ENCODE measurements around the gene INPP4B. TPM values are rescaled to one million over a fixed set of nuclear protein-coding genes. Genes with fewer than 3 reads are reported as not detected.
"Not testable (repeated sequence)": the region's sequence is repeated elsewhere in the genome, so short reads cannot be mapped to it uniquely, and the experiment has no call there.

The INPP4B gene
- total RNA-seq, 1 experiment from 2014 or later: not detected

GRCh38 chr4:142085513-142086292 is 760.4 kb downstream of the INPP4B start:
- Histone ChIP-seq H3K4me3 (ENCODE audit: low read length) (no peak overlapping the region), H4K20me1 (ENCODE audit: insufficient read depth, low read depth, low read length) (no peaks in the 10 kb centered on the region), H3K36me3 (ENCODE audit: insufficient read depth, low read length) (no peaks in the 10 kb centered on the region), H3K9me2 (replicated peaks; ENCODE audit: insufficient read depth, low read length) (no peaks in the 10 kb centered on the region), H3K9ac (ENCODE audit: low read length) (no peak overlapping the region), H3K27ac (ENCODE audit: low read length) (no peak overlapping the region), H3K4me1 (ENCODE audit: low read length) (no peaks in the 10 kb centered on the region), H3K27me3 (ENCODE audit: low read length) (no peaks in the 10 kb centered on the region), H3K4me2 (ENCODE audit: low read depth, low read length, poor library complexity, severe bottlenecking) (no peak overlapping the region), H3K79me2 (ENCODE audit: low read length) (no peaks in the 10 kb centered on the region), H3K9me3 (ENCODE audit: low read length) (0 out of 2 replicates have a peak, but pooled peaks cover 5% of the 10 kb centered on the region), H2AFZ (ENCODE audit: low read length) (no peak overlapping the region)
- no peak for DNase-seq

GRCh38 chr4:142083264-142083663 is 762.8 kb downstream of the INPP4B start:
- Histone ChIP-seq H3K9ac (ENCODE audit: low read length) (no peak overlapping the region), H3K27me3 (ENCODE audit: low read length) (no peaks in the 10 kb centered on the region), H4K20me1 (ENCODE audit: insufficient read depth, low read depth, low read length) (no peaks in the 10 kb centered on the region), H3K9me3 (ENCODE audit: low read length) (no peaks in the 10 kb centered on the region), H3K4me1 (ENCODE audit: low read length) (no peaks in the 10 kb centered on the region), H3K4me2 (ENCODE audit: low read depth, low read length, poor library complexity, severe bottlenecking) (no peak overlapping the region), H3K9me2 (replicated peaks; ENCODE audit: insufficient read depth, low read length) (no peaks in the 10 kb centered on the region), H2AFZ (ENCODE audit: low read length) (no peak overlapping the region), H3K27ac (ENCODE audit: low read length) (no peak overlapping the region), H3K79me2 (ENCODE audit: low read length) (no peaks in the 10 kb centered on the region), H3K4me3 (ENCODE audit: low read length) (no peak overlapping the region), H3K36me3 (ENCODE audit: insufficient read depth, low read length) (no peaks in the 10 kb centered on the region)
- no peak for DNase-seq

GRCh38 chr4:142081025-142081424 is 765.1 kb downstream of the INPP4B start:
- no peaks in the 10 kb centered on the region for H3K36me3 ChIP-seq (ENCODE audit: insufficient read depth, low read length)
- no peak overlapping the region for H3K4me2 ChIP-seq (ENCODE audit: low read depth, low read length, poor library complexity, severe bottlenecking)
- H3K27me3 ChIP-seq (ENCODE audit: low read length): no peaks in the 10 kb centered on the region
- H3K9me2 ChIP-seq (replicated peaks; ENCODE audit: insufficient read depth, low read length): no peaks in the 10 kb centered on the region
- no peak overlapping the region for H2AFZ ChIP-seq (ENCODE audit: low read length)
- H3K9ac ChIP-seq (ENCODE audit: low read length): no peak overlapping the region
- no peak overlapping the region for H3K4me3 ChIP-seq (ENCODE audit: low read length)
- no peak overlapping the region for H3K27ac ChIP-seq (ENCODE audit: low read length)
- H3K79me2 ChIP-seq (ENCODE audit: low read length): no peaks in the 10 kb centered on the region
- H3K9me3 ChIP-seq (ENCODE audit: low read length): no peaks in the 10 kb centered on the region
- DNase-seq: no peak
- no peaks in the 10 kb centered on the region for H3K4me1 ChIP-seq (ENCODE audit: low read length)
- H4K20me1 ChIP-seq (ENCODE audit: insufficient read depth, low read depth, low read length): no peaks in the 10 kb centered on the region

GRCh38 chr4:142079959-142080358 is 766.1 kb downstream of the INPP4B start:
- H3K4me1 ChIP-seq (ENCODE audit: low read length): no peaks in the 10 kb centered on the region
- no peak overlapping the region for H3K4me3 ChIP-seq (ENCODE audit: low read length)

GRCh38 chr4:142077048-142077447 is 769.1 kb downstream of the INPP4B start:
- Histone ChIP-seq H3K4me1 (ENCODE audit: low read length) (no peaks in the 10 kb centered on the region), H3K9me3 (ENCODE audit: low read length) (no peaks in the 10 kb centered on the region), H3K9me2 (replicated peaks; ENCODE audit: insufficient read depth, low read length) (0 out of 2 replicates have a peak, but pooled peaks cover 4% of the 10 kb centered on the region), H3K9ac (ENCODE audit: low read length) (no peak overlapping the region), H3K4me3 (ENCODE audit: low read length) (no peak overlapping the region), H3K27me3 (ENCODE audit: low read length) (no peaks in the 10 kb centered on the region), H3K36me3 (ENCODE audit: insufficient read depth, low read length) (no peaks in the 10 kb centered on the region), H3K79me2 (ENCODE audit: low read length) (no peaks in the 10 kb centered on the region), H4K20me1 (ENCODE audit: insufficient read depth, low read depth, low read length) (no peaks in the 10 kb centered on the region), H3K27ac (ENCODE audit: low read length) (no peak overlapping the region), H2AFZ (ENCODE audit: low read length) (no peak overlapping the region), H3K4me2 (ENCODE audit: low read depth, low read length, poor library complexity, severe bottlenecking) (no peak overlapping the region)
- DNase-seq: no peak

More at GRCh38 chr4:142079959-142080358, 766.1 kb downstream of the INPP4B start:
- DNase-seq: no peak
- Histone ChIP-seq H4K20me1 (ENCODE audit: insufficient read depth, low read depth, low read length) (no peaks in the 10 kb centered on the region), H3K4me2 (ENCODE audit: low read depth, low read length, poor library complexity, severe bottlenecking) (no peak overlapping the region), H3K27ac (ENCODE audit: low read length) (no peak overlapping the region), H2AFZ (ENCODE audit: low read length) (no peak overlapping the region), H3K79me2 (ENCODE audit: low read length) (no peaks in the 10 kb centered on the region), H3K9ac (ENCODE audit: low read length) (no peak overlapping the region), H3K9me2 (replicated peaks; ENCODE audit: insufficient read depth, low read length) (0 out of 2 replicates have a peak, but pooled peaks cover 4% of the 10 kb centered on the region), H3K36me3 (ENCODE audit: insufficient read depth, low read length) (no peaks in the 10 kb centered on the region), H3K27me3 (ENCODE audit: low read length) (no peaks in the 10 kb centered on the region), H3K9me3 (ENCODE audit: low read length) (no peaks in the 10 kb centered on the region)

- H3K4me3 ChIP-seq (ENCODE audit: low read length); H3K27ac ChIP-seq (ENCODE audit: low read length); H4K20me1 ChIP-seq (ENCODE audit: insufficient read depth, low read depth, low read length); H3K9ac ChIP-seq (ENCODE audit: low read length); H3K4me2 ChIP-seq (ENCODE audit: low read depth, low read length, poor library complexity, severe bottlenecking); H3K79me2 ChIP-seq (ENCODE audit: low read length); H3K36me3 ChIP-seq (ENCODE audit: insufficient read depth, low read length); H3K9me3 ChIP-seq (ENCODE audit: low read length); H3K4me1 ChIP-seq (ENCODE audit: low read length); H3K27me3 ChIP-seq (ENCODE audit: low read length); H2AFZ ChIP-seq (ENCODE audit: low read length); H3K9me2 ChIP-seq (replicated peaks; ENCODE audit: insufficient read depth, low read length); DNase-seq: not testable (repeated sequence)
Measured at GRCh38 chr4:142068304-142068703, 777.8 kb downstream of the INPP4B start.

GRCh38 chr4:142066562-142066961 is 779.5 kb downstream of the INPP4B start:
- not testable (repeated sequence) for H3K4me3 ChIP-seq (ENCODE audit: low read length); H4K20me1 ChIP-seq (ENCODE audit: insufficient read depth, low read depth, low read length); H2AFZ ChIP-seq (ENCODE audit: low read length); H3K9me3 ChIP-seq (ENCODE audit: low read length); DNase-seq; H3K9me2 ChIP-seq (replicated peaks; ENCODE audit: insufficient read depth, low read length); H3K79me2 ChIP-seq (ENCODE audit: low read length); H3K36me3 ChIP-seq (ENCODE audit: insufficient read depth, low read length); H3K4me1 ChIP-seq (ENCODE audit: low read length); H3K27me3 ChIP-seq (ENCODE audit: low read length); H3K27ac ChIP-seq (ENCODE audit: low read length); H3K4me2 ChIP-seq (ENCODE audit: low read depth, low read length, poor library complexity, severe bottlenecking); H3K9ac ChIP-seq (ENCODE audit: low read length)

GRCh38 chr4:142065086-142065647 is 780.9 kb downstream of the INPP4B start:
- DNase-seq: no peak
- H3K36me3 ChIP-seq (ENCODE audit: insufficient read depth, low read length): no peaks in the 10 kb centered on the region
- no peak overlapping the region for H3K9ac ChIP-seq (ENCODE audit: low read length)
- H3K9me2 ChIP-seq (replicated peaks; ENCODE audit: insufficient read depth, low read length): no peaks in the 10 kb centered on the region
- H3K27me3 ChIP-seq (ENCODE audit: low read length): no peaks in the 10 kb centered on the region
- H4K20me1 ChIP-seq (ENCODE audit: insufficient read depth, low read depth, low read length): no peaks in the 10 kb centered on the region
- no peaks in the 10 kb centered on the region for H3K4me1 ChIP-seq (ENCODE audit: low read length)
- no peak overlapping the region for H3K4me3 ChIP-seq (ENCODE audit: low read length)
- H3K9me3 ChIP-seq (ENCODE audit: low read length): peaks cover 19% of the 10 kb centered on the region
- H2AFZ ChIP-seq (ENCODE audit: low read length): no peak overlapping the region
- H3K4me2 ChIP-seq (ENCODE audit: low read depth, low read length, poor library complexity, severe bottlenecking): no peak overlapping the region
- no peak overlapping the region for H3K27ac ChIP-seq (ENCODE audit: low read length)
- H3K79me2 ChIP-seq (ENCODE audit: low read length): no peaks in the 10 kb centered on the region
